MV-4-11 (cell line): ENCODE measurements around the gene ASAH2.
"Not testable (repeated sequence)": the region's sequence is repeated elsewhere in the genome, so short reads cannot be mapped to it uniquely, and the experiment has no call there.

Experiments
- DNase-seq: peaks from one replicate; lab custom pipeline; 2025; lab: John Stamatoyannopoulos, UW

Gene ASAH2

DNA sequence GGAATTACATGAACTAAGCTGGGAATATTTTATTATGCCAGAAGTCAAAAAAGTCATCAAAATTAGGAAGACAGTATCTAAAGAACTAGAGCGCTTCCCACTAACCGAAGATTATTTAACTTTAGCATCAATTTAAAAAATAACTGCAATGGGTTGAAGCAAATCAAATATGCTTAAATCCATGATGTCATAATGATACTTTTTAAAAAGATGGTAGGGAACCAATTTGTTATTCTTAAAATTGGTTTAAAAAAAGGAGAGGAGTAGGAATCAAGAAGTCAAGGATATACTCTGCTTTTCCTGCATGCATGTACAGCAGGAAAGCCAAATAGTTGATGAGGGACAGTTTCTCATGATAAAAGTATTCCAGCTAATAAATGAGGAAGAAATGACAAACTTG, 3.2 kb upstream of the ASAH2 start:
- DNase-seq, result no peak

DNA sequence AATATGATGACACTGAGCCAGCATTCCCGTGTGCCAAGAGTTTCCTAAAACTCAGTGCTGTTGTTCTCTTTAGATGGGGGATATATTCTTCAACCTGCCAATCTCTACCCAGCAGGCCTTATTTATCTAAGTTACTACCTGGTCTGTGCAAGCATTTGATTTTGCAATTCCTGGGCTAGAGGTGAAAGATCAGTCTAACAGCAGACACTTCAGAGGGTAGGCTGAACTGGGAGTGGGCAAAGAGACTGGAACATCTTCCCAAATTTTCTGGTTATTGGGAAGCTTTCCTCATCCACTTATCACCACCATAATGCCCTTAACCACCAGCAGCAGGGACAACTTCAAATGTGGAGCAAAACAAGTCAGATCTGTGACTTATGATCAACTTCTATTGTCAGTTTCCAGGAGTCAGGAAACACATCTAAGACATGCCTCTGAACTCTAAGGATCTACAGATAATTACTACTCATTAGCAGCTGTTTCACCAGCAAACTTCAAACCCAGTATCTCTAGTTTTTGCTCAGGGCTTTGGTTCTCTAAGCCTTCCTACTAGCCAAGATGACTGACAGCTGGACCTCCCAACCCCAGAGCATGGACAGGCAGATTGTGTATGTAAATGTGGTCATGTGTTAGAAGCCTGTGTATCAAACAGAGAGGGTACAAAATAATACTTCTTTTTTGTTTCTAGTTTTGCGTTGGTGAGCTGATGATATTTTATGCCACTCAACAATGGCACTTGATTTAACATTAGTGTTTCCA, 1.0 kb downstream of the ASAH2 start:
- no peak for DNase-seq

DNA sequence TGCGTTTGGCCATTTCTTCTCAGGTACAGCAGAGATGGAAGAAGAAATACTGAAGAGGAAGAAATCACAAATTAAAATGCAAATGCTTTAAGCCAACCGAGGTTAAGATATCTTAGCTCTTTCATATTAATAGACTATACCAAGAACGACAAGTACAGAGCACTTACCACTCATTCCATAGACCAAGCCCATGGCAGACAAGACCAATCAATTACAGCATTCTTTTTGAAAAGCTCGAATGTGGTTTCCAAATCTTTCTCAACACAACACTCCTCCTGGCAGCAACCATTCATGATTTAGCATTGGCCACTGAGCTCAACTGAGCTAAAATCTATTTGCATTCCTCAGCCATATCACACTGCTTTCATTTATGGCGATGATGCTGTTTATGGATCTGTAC, 2.7 kb downstream of the ASAH2 start:
- DNase-seq, result no peak

DNA sequence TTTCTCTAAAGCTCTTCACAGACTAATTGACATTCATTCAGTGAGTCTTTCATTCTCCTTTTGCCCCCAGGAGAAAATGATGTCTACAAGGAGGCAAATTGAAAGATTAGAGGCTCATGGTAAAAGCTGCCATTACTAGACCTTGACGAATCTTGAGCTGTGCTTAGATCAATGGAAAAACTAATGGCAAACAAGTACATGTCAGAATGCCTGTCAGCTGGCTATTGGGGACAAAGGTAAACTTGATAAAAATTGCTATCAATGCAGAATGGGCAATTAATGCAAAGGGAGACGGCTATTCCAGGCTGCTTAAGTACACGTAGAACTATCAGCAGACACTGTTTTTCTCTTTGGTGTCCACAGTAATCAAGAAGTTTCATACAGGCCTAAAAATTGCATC, 3.3 kb downstream of the ASAH2 start:
- no peak for DNase-seq

DNA sequence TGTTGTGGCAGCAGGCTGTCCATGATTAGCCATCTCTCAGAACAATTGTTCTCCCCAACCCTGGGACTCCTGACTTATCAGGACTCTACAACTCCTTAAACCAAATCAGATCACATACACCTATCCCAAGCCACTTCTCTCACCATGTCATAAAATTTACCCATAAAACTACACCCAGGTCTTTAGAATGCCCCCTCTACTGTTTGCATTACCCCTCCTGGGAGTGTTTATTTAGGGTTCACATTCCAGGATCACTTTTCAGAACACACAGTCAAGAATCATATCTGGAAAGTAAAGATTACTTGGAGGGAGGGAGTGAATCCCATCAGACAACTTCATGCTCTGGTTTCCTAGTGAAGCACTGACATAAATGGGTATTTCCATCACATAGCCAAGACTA, 7.1 kb downstream of the ASAH2 start:
- no peak for DNase-seq

DNA sequence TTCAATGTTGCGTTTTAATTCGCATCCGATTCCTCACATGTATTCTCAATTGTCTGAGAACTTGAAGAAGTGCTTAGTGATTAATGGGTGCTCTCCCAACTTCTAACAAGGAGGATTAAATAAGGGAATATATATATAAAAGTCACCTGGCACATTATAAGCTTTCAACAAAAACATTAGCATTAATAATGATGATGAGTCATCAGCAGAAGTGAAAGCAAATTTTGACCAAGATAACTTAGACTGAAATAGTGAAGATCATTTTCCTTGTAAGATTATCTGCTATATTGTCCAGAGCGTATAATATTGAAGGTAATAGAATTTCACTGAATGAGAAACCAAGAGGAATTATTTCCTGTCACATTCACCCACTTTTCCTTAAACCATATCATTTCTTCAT, 8.5 kb downstream of the ASAH2 start:
- no peak for DNase-seq

DNA sequence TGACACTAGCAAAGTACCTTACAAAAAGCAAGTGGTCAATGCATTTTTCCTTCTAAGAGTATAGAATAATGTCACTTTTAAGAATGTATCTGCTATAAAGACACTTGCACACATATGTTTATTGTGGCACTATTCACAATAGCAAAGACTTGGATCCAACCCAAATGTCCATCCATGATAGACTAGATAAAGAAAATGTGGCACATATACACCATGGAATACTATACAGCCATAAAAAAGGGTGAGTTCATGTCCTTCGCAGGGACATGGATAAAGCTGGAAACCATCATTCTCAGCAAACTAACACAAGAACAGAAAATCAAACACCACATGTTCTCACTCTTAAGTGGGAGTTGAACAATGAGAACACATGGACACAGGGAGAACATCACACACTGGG, 9.8 kb downstream of the ASAH2 start:
- DNase-seq, result not testable (repeated sequence)

DNA sequence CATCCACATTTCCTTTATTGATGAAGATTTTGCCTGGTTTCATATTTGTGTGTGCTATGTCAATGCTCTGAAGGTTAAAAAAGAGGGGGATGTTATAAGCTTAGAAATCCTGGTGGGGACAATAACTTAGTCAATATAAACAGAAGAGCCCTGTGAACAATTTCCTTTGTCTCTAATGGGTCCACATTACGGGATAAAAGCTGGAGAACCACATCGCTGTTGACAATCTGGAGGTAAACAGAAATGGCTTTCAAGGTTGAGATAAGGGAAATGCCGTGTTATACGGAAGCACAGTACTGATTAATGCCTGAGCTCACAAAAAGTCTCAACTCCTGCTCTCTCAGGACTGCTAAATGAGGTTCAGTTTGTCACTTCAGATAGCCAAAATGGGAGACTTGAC, 16.8 kb downstream of the ASAH2 start:
- DNase-seq, result no peak

DNA sequence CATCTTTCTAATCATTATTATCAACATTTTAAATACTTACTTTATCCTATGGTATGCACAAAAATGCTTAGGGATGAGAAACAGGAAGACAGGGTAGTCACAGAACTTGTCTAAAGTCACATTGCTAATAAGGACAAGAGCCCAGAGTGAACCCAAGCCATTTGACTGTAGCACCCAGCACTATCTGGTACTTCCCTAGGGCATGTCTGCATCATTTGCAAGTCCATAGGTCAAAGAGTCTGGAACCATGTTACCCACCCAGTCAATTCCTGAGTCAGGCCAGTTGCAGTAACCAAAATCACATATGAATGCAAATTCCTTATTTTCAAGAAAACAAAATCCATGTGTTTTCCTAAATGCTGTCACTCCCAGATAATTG, 19.1 kb downstream of the ASAH2 start:
- DNase-seq, result no peak

DNA sequence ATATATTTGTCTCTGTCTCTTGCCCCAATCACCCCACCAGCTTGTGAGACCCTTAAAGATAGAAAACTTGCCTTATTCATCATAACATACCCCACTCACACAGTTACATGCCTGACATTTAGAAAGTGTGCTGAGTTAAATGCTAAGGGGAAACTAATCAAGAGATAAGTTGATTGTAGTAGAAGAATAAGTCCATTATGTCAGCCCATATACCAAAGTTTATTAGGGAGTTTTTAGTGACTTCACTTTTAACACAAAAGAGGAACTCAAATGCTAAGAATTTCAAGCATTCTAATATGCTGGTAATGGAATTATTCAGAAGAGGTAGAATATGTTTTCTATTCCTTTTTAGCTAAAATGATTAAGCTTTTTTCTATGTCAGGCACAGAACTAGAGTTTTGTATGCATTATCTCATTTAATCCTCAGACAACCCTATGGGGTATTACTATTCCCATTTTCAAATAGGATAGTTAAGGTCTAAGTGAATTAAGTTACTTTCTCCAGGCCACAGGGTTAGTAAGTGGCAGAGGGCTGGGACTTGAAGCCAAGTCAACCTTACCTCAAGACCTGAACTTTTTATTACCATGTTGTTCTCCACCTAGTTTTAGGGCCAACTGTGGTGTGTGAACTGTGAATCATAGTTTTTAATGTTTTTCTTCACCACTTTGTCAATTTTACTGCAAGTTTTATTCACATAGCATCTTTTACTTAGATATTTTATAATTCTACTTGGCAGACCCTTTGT, 19.6 kb downstream of the ASAH2 start:
- no peak for DNase-seq

DNA sequence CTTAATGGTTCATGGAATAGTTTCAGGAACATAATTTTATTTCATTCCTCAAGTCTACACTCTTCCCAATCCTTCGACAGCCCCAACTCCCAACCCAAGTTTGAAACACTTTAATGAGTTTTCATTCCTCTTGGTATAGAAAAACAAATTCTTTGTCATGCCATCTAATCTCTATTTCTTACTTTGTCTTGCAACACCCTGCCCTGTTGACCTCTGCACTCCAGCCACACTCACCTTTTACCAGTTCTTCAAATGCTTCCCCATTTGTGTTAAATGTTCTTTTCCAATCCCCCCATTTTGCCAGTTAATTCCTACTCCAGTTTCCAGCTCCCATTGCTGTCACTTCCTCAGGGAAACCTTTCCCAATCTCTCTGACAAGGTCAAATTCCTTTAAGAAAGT, 21.9 kb downstream of the ASAH2 start:
- DNase-seq, result no peak

DNA sequence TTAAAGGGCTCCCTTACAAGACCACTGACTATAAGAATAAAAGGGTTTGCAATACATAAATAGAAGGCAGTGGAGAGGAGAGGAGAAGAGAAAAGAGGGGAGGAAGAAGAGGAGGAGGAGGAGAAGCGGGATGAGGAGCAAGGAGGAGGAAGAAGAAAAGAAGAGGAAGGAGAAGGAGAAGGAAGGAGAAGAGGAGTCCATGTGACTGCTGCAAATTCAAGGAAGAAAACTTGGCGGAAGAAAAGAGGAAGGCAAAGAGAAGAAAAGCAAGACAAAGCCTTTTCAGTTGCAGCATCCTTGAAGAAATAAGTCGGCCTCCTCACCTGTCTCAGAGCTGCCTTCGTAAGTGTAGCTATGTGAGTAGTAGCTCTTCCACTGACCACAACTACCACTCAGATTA, 22.6 kb downstream of the ASAH2 start:
- DNase-seq, result no peak

DNA sequence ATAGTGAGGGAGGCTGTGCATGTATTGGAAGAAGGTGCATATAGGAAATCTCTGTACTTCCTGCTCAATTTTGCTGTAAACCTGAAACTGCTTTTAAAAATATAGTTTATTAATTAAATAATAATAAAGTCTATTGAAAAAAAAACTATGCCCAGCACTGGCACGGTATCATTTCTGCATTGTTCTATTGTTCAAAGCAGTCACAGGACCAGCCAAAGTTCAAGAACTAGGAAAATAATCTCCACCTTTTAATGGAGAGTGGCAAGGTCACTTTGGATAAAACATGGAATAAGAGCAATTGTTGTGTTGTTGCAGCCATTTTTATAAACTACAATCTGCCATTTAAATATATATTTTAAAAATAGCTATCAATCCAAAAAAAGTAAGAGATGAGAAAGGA, 24.7 kb downstream of the ASAH2 start:
- no peak for DNase-seq

DNA sequence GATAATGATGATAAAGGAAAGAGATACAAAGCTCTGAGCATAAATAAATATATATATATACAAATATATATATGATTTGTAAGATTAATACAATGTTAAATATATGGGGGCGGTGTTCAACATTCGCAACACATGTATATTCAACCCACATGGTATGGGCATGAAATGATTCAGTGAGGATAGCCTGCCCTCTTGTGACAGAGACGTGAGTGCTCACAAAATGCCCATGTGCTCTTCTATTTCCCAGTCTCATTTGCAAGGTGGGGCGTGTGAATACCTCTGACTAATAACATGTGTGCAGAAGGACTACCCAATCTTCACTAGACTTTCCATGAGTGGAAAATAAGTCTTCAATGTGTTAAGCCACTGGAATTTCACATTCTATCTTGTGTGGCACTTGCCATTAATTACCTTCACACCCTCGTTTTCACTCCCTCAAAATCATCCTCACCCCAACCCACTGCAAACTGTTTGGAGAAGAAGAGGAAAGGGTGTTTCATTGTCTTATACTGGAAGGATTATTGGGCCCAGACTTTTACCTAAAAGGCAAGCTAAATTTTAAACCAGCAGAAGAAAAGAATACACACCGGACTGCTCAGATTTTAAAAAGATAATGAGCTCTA, 26.9 kb downstream of the ASAH2 start:
- DNase-seq, result peak; percentile 52

DNA sequence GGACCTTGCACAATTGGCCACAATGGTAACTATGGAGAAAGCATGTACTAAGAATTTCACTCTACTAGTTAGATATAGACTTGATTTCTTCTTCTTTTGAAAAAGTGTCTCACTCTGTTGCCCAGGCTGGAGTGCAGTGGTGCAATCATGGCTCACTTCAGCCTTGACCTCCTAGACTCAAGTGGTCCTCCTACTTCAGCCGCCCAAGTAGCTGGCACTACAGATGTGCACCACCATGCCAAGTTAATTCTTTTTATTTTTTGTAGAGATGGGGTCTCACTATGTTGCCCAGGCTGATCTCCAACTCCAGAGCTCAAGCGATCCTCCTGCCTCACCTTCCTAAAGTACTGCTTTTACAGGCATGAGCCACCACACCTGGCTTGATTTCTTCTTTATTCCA, 29.1 kb downstream of the ASAH2 start:
- DNase-seq, result no peak

DNA sequence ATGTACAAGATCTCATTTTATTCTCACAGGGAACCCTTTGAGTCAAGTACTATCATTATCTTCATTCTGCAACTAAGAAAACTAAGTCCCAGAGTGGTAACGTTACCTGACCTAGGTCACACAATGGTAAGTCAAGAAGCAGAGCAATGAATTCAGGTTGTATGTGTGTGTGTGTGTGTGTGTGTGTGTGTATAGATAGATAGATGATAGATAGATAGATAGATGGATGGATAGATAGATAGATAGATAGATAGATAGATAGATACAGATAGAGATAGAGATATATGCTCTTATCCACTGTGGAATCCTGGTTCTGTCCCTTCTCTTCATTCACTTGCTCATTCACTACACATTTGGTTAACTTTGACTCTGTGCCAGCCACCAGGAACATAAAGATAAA, 29.8 kb downstream of the ASAH2 start:
- DNase-seq, result no peak

DNA sequence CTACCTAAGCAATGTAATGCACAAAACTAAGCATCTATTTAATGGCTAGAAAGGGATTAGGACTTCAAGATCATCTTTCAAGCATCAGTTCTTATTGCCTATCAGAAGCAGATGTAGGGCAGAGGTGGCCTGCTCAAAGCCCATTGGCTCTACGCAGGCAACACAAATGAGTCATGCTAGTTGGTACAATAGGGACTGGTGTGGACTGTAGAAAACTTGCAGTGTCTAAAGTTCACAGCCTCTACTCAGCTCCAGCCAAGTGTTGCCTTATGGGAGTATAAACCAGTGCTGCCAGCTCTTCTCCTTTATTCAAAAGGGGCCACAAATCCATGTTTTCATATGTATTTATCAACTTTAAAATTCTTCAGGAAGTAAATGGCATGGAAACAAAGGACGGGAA, 31.7 kb downstream of the ASAH2 start:
- DNase-seq, result no peak

DNA sequence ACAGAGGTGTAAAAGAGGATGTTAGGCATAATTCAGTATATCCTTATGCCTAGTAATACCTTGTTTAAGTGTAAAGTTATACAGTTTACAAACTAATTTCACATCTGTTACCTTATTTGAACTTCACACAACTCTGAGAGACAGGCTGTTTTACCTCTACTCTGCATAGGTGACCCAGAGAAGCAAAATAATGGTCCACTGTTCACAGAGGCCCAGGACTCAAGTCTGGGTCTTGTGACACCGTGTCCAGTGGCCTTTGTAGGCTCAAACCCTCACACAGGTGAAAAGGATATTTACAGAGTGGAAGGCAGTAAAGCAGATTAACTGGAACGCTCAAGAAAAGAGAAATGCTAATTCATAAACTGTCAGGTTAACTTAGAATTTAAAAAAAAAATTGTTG, 32.1 kb downstream of the ASAH2 start:
- DNase-seq, result no peak

DNA sequence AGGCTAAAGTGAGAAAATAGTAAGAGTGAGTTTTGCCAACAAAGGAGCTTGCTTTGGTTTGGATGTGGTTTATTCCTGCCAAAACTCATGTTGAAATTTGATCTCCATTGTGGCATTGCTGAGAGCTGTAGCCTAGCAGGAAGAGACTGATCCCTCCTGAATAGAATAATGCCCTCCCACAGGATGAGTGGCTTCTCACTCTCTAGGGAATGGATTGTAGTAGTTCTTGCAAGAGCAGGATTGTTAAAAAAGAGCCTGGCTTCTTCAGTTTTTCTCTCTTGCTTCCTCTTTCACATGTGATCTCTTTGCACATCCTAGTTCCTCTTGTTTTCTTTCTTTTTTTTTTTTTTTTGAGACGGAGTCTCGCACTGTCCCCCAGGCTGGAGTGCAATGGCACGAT, 34.4 kb downstream of the ASAH2 start:
- DNase-seq, result peak; percentile 93

DNA sequence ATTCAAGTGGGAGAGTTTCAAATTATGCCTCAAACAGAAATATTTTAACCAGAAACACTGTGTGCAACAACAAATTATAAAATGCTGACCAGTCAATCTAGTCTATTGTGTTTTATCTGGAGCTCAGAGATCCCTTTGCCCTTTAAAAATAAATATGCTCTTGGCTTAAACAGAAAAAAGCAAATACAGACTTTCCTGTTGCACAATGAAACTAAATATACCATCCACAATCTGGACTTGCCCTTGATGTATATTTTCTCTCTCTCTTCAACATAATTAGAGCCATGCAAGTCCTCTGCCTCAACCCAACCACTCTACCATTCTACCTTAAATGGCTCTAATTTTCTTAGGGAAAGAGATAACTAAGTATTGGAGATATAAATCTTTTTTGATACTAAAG, 34.9 kb downstream of the ASAH2 start:
- DNase-seq, result no peak

DNA sequence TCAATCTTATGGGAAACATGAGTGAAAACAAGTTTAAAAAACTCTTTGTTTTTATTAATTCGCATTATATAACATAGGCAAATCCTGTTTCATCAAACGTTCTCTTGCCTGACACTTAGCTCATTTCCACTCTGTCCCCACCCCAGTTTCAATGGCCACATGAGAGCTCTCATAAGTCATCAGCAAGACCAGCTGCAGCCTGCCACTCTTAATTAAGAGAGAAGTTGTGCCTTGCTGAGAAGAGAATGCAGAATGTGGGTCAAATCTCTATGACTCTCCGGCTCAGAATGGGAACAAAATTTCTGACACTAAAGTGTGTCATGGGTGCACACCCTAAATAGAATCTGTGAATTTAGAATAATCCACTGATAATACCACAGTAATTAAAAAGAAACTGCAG, 39.6 kb downstream of the ASAH2 start:
- DNase-seq, result no peak

DNA sequence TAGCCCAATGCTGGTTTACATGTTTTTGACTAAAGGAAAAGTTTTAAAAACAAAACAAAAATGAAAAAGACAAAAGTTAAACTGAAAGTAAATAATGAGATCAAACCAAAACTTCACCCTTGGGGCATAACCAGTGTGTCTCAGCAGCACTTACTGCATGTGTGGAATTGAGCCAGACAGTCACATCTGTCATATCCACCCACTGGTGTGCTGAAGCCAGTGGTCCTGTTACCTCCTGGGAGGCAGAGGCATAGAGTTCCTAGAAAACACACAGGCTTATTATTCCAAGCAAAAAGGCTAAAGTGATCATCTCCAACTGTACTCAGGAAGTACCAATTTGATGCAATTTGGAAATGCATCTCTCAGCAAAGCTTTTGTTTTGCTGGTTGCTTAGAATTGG, 40.4 kb downstream of the ASAH2 start:
- no peak for DNase-seq
